HL-60 (cell line): ENCODE results near the gene ZP4.

ENCODE experiments used
- CTCF ChIP-seq: IDR thresholded peaks from one replicate; pipeline ENCODE4 v1.5.1; 2011; ENCODE audit warnings: low read length, control low read depth, inconsistent platforms; ENCODE audit not compliant: insufficient read depth
- GABPA ChIP-seq: IDR thresholded peaks from 2 replicates; pipeline ENCODE4 v1.6.1; 2012; ENCODE audit warnings: low read depth
- POLR2AphosphoS5 ChIP-seq: IDR thresholded peaks from 2 replicates; pipeline ENCODE4 v1.6.1; 2012; ENCODE audit warnings: low read depth

- TF ChIP-seq CTCF (no peak), POLR2AphosphoS5 (no peak), GABPA (no peak)
Observed at GRCh38 chr1:237834461-237834860, 56.3 kb downstream of the ZP4 start.
